Stimulated activated CD4-positive, alpha-beta T cell treated with anti-CD3 and anti-CD28 coated beads, Interleukin-1b, Interleukin-23, amount 100 ng/mL, for 48 hours (primary cell): ENCODE results near the gene CSF1R.
"Not testable (repeated sequence)": the region's sequence is repeated elsewhere in the genome, so short reads cannot be mapped to it uniquely, and the experiment has no call there.

Experiments used
- DNase-seq: peaks from one replicate; pipeline ENCODE4 v3.0.0-alpha.2; 2020

Gene CSF1R

DNA sequence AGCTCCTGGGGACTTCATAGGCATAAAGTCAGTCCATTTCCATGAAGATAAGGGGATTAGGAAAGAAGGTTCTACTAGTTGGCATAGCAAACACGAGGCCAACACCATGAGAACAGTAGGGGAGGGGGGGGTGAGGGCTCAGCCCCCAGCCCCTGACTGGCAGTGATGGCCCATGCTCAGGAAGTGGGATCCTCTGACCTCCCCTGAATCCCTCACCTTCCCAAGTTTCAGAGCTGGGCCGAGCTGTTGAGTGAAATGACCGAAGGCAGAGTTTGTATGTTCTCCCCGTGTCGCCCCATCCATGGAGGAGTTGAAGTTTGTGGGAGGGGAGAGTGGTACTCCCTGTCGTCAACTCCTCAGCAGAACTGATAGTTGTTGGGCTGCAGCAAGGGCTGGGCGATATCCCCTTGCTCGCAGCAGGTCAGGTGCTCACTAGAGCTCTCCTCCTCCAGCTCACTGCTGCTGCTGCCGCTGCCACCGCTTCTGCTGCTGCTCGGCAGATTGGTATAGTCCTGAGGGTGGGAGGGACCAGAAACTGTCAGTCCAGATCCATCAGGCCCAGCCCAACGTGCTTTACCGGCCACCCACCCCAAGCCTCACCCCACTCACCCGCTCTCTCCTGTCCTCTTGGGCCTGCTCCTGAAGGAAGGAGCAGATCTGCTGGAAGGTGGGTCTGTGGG, 32.5 kb downstream of the CSF1R start:
- no peak for DNase-seq

GRCh38 chr5:150052956-150053712, 33.2 kb downstream of the CSF1R start:
- DNase-seq, result no peak

GRCh38 chr5:150052226-150052955, 34.0 kb downstream of the CSF1R start:
- DNase-seq, result no peak

DNA sequence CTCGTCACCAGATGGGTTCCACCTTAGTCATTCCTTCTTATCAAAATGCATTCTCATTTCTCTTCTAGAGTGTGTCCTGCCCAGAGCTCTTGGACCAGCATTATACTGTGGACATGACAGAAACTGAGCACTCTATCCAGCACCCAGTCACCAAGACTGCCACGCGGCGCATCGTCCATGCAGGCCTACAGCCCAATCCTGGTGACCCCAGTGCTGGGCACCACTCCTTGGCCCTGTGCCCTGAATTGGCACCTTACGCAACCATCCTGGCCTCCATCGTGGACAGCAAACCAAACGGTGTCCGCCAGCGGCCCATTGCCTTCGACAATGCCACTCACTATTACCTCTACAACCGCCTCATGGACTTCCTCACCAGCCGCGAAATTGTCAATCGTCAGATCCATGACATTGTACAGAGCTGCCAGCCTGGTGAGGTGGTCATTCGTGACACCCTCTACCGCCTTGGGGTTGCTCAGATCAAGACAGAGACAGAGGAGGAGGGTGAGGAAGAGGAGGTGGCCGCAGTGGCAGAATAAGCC, 34.6 kb downstream of the CSF1R start:
- no peak for DNase-seq

DNA sequence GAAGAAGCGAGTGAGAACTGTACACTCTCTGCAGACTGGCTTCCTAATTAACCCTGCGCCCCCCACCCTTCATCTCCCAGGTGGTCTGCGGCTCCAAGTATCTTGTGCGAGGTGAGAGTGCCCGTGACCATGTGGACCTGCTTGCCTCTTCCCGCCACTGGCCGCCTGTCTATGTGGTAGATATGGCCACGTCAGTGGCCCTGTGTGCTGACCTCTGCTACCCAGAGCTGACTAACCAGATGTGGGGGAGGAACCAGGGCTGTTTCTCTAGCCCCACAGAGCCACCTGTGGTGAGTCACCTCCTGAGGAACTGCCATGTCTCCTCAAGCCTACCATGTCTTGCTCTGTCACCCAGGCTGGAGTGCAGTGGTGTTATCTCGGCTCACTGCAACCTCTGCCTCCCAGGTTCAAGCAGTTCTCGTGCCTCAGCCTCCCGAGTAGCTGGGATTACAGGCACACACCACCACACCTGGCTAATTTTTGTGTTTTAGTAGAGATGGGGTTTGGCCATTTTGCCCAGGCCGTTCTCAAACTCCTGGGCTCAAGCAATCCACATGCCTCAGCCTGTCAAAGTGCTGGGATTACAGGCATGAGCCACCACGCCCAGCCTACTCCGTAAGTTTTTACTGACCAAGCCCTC, 36.1 kb downstream of the CSF1R start:
- not testable (repeated sequence) for DNase-seq

DNA sequence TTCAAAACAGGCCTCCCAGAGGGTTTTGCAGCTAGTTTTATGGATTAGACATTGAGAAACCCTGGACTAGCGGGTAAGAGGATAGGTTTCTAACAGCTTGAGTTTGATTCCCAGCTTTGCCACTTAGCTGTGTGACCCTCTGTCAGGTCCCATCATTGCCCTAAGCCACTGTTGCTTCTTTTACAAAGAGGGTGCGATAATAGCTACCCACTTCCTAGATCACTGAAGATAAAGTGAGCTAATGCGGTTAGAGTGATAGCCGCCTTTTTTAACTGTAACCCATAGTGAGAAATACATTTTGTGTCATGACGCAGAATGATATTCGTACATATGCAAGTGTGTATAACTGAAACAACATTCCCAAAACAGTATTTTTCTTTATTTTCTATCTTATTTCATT, 40.3 kb downstream of the CSF1R start:
- DNase-seq, result no peak

DNA sequence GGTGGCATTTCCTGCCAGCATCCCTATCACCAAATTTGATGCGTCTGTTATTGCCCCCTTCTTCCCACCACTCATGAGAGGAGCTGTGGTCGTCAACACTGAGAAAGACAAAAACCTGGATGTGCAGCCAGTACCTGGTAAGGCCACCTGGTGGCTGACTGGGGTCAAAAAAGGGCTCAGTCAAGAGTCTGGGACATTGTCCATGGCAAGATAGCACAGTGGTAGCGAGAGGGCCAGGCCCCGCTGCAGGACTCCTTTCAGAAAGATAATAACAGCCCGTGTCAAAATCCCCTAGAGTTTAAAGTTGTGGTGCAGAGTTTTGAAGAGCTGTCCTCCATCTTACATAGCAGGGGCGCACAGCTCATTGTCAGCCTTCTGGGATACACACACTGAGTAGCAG, 40.8 kb downstream of the CSF1R start:
- no peak for DNase-seq

DNA sequence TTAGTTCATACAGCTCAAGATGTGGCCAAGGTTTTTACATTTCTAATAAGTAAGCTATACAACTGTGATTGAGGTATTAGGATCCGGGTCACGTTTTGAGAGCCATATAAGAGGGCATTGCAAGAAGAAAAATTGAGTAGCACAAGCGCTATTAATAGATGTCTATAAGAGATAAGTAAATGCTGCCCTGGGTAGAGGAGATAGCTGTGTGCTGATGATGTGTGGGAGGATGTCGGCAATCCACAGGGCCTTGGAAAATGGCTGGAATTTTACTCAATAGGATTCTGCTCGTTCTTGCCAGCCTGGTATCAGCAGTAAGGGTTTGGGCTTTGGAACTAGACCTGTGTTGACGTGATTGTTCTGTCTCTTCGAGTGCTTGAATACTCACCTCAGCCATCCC, 41.6 kb downstream of the CSF1R start:
- no peak for DNase-seq

GRCh38 chr5:150044329-150044681, 42.0 kb downstream of the CSF1R start:
- no peak for DNase-seq

DNA sequence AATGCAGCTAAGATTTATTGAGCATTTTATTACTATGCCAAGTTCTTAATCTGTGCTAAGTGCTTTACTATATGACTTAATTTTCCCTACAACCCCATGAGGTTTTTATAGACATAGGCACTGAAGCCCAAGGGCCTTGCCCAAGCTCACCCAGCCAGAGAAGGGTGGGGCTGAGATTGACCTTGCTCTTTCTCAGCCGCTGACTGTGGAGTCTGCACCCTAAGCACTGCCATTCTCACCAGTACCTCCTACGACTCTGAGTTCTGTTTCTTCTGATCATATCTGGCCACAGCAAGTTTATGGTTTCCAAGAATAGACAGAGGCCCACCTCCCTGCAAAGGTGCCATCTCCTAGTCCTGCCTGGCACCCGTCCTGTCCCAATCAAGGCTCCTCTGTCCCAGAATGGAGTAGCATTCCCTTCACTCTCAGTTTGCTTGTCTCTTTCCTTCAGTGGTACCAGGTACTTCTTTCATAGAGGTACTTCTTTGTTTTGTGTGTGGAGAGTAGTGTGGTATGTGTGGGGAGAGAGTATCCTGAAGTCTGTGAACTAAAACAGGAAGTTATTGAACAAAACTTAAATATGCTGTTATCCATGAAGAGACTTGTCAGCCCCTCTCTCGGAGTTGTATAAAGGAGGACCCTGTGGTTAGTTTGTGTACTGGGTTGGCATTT, 42.6 kb downstream of the CSF1R start:
- DNase-seq, result no peak

- no peak for DNase-seq
Measured at GRCh38 chr5:150042459-150042858, 43.9 kb downstream of the CSF1R start.

- no peak for DNase-seq
Measured at GRCh38 chr5:150038547-150038946, 47.8 kb downstream of the CSF1R start.

DNA sequence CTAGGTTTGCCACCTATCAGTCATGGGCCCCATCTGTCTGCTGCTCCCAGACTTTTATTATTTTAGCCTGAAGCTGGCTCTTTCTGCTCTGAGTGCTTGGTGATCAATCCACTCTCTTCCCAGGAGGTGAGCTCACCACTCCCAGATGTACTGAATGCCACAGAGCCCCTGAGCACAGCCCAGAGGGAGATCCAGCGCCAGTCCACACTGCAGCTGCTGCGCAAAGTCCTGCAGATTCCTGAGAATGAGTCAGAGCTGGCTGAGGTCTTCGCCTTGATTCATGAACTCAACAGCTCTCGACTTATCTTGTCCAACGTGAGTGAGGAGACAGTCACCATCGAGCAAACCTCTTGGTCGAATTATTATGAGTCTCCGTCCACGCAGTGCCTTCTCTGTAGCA, 49.8 kb downstream of the CSF1R start:
- DNase-seq, result no peak

- DNase-seq, result no peak
Measured at GRCh38 chr5:150035139-150035895, 51.0 kb downstream of the CSF1R start.

- no peak for DNase-seq
Measured at GRCh38 chr5:150034662-150035061, 51.7 kb downstream of the CSF1R start.

DNA sequence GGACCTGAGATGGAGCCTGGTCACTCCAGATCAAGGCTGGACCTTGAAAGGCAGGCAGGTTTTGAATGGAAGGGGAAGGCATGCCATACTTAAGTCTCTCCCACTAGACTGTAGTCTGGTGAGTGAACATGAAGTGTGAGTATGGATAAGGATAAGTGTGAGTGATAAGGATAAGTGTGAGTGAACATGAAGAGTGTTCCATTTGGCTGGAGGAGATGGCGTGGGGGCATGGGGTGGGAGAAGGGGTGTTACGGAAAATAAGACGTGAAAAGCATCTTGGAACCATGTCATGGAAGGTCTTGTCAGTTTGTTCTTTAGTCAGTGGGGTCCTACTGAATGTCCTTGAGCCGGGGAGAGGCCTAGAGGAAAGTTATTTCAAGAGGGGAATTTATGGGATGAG, 53.0 kb downstream of the CSF1R start:
- DNase-seq, result no peak

DNA sequence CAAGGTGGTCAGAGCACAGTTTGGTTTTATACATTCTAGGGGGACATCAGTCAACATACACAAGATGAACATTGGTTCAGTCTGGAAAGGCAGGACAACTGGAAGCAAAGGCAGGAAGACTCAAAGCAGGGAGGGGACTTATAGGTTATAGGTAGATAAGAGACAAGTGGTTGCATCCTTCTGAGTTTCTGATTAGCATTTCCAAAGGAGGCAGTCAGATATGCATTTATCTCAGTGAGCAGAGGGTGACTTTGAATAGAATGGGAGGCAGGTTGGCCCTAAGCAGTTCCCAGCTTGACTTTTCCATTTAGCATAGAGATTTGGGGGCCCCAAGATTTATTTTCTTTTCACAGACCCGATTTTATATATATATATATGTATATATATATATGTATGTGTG, 58.3 kb downstream of the CSF1R start:
- not testable (repeated sequence) for DNase-seq

- DNase-seq, result no peak
Measured at GRCh38 chr5:150026682-150027172, 59.6 kb downstream of the CSF1R start.

DNA sequence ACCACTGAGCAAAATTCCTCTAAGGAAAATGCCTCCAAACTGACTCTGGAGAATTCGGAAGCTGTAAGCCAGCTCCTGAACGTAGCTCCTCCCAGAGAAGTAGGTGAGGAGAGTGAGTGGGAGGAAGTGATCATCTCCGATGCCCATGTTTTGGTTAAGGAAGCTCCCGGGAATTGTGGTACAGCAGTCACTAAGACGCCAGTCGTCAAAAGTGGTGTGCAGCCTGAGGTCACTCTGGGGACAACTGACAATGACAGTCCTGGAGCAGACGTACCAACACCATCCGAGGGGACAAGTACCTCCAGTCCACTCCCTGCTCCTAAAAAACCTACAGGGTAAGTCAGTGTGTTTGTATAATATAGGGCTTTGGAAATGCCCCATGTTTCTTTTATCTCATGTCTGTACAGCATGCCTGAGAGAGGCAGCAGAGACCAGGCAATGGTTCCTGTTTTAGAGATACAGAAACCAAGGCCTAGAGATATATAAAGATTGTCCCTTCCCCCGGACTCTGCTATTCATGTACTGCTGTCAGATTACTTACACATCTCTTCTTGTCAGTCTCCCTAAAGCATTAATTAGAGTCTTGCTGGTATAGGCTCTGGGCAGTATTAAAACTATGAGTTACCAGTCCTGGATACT, 61.9 kb downstream of the CSF1R start:
- no peak for DNase-seq

DNA sequence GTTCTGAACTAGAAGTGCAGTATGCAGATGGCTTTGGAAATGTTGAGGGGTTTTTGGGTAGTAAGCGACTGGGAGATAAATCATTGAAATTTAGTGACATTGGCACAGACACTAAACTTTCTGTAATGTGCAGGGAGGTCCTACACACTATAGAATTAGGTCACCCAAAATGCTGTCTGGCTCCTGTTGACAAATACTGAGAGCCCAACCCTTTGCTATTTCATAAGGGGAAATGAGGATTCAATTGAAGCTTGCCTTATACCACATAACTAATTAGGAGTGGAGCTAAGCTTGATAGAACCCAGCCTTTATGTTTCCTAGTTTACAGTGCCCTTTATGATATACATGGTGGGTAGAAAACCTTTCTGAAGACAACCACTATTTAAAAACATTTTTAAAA, 63.2 kb downstream of the CSF1R start:
- no peak for DNase-seq

DNA sequence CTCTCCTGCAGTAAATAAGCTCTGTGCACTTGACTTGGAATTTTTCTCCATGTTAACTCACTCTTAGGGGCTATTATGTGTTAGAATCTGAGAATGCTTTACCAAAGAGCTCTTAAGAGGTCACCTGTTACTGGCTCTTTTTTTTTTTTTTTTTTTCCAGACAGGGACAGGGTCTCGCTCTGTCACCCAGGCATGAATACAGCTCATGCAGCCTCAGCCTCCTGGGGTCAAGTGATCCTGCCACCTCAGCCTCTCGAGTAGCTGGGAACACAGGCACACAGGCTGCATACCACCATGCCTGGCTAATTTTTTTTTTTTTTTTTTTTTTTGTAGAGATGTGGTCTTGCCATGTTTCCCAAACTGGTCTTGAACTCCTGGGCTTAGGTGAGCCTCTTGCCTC, 63.7 kb downstream of the CSF1R start:
- DNase-seq, result no peak
